ENCODE measurements around the gene FAM162B.
"Not testable (repeated sequence)": the region's sequence is repeated elsewhere in the genome, so short reads cannot be mapped to it uniquely, and the experiment has no call there.

The FAM162B gene

GRCh38 chr6:116714761-116715160 lies 50.8 kb downstream of the FAM162B start:
- DNase-seq = no peak

- DNase-seq = no peak
Measured at GRCh38 chr6:116714296-116714695, 51.2 kb downstream of the FAM162B start.

GRCh38 chr6:116705917-116706316 lies 59.6 kb downstream of the FAM162B start:
- no peak for DNase-seq

GRCh38 chr6:116703888-116704287 lies 61.6 kb downstream of the FAM162B start:
- DNase-seq = not testable (repeated sequence)

Data from SW 1271 (cell line).